Neural progenitor cell (in vitro differentiated cells): ENCODE measurements around the gene GPR39. TPM values are rescaled to one million over a fixed set of nuclear protein-coding genes. Genes with fewer than 3 reads are reported as not detected.

ENCODE experiments used
- DNase-seq: peaks from one replicate; pipeline ENCODE4 v3.0.0-alpha.2; 2016; ENCODE audit warnings: low spot score
- H2AFZ ChIP-seq: fragments of 200-600 bp; sonication (generic); replicated peaks from 2 replicates; pipeline ENCODE4 v1.6.1; 2016; ENCODE audit warnings: antibody characterized with exemption
- H3F3A ChIP-seq: fragments of 200-600 bp; sonication (generic); 2 replicates; pipeline ENCODE4 v1.6.1; 2016; ENCODE audit warnings: antibody characterized with exemption, low read depth
- H3K27ac ChIP-seq: fragments of 200-600 bp; sonication (generic); 2 replicates; pipeline ENCODE4 v1.5.1; 2016; ENCODE audit warnings: mild to moderate bottlenecking
- H3K27me3 ChIP-seq: fragments of 200-600 bp; sonication (generic); 2 replicates; pipeline ENCODE4 v1.6.1; 2016; ENCODE audit warnings: mild to moderate bottlenecking, moderate library complexity
- H3K36me3 ChIP-seq: fragments of 200-600 bp; sonication (generic); 2 replicates; pipeline ENCODE4 v1.5.1; 2016
- H3K4me1 ChIP-seq: fragments of 200-600 bp; sonication (generic); 2 replicates; pipeline ENCODE4 v1.6.1; 2016; ENCODE audit warnings: mixed run types
- H3K4me2 ChIP-seq: fragments of 200-600 bp; sonication (generic); 2 replicates; pipeline ENCODE4 v1.6.1; 2016
- H3K4me3 ChIP-seq: fragments of 200-600 bp; sonication (generic); 2 replicates; pipeline ENCODE4 v1.5.1; 2016
- H3K79me2 ChIP-seq: fragments of 200-600 bp; sonication (generic); 2 replicates; pipeline ENCODE4 v1.6.1; 2016; ENCODE audit warnings: low read depth
- H3K9ac ChIP-seq: fragments of 200-600 bp; sonication (generic); 2 replicates; pipeline ENCODE4 v1.6.1; 2016
- H3K9me3 ChIP-seq: fragments of 200-600 bp; sonication (generic); 2 replicates; pipeline ENCODE4 v1.5.1; 2016; ENCODE audit warnings: low read depth
- H4K20me1 ChIP-seq: fragments of 200-600 bp; sonication (generic); 2 replicates; pipeline ENCODE4 v1.6.1; 2016; ENCODE audit warnings: low read depth
- H3K27ac Mint-ChIP-seq: 3 replicates; pipeline ENCODE4 v1.8.0; 2021; ENCODE audit warnings: mixed read lengths
- H3K27me3 Mint-ChIP-seq: 2 replicates; pipeline ENCODE4 v1.8.0; 2022; ENCODE audit warnings: low read depth, mild to moderate bottlenecking, inconsistent platforms, moderate library complexity, mixed read lengths; ENCODE audit not compliant: insufficient read depth
- H3K36me3 Mint-ChIP-seq: 3 replicates; pipeline ENCODE4 v1.8.0; 2021; ENCODE audit warnings: mixed read lengths
- H3K4me1 Mint-ChIP-seq: 3 replicates; pipeline ENCODE4 v1.8.0; 2021; ENCODE audit warnings: mixed read lengths
- H3K4me3 Mint-ChIP-seq: 3 replicates; pipeline ENCODE4 v1.8.0; 2021; ENCODE audit warnings: mild to moderate bottlenecking, moderate library complexity, mixed read lengths
- H3K9me3 Mint-ChIP-seq: 3 replicates; pipeline ENCODE4 v1.8.0; 2020; ENCODE audit warnings: mixed read lengths
- CTCF ChIP-seq: fragments of 200-600 bp; sonication (generic); IDR thresholded peaks from 2 replicates; pipeline ENCODE4 v1.5.1; 2017; ENCODE audit warnings: antibody characterized with exemption, mild to moderate bottlenecking
- EZH2 ChIP-seq: fragments of 200-600 bp; sonication (generic); IDR thresholded peaks from 2 replicates; pipeline ENCODE4 v1.6.1; 2017; ENCODE audit warnings: antibody characterized with exemption, mild to moderate bottlenecking, moderate library complexity
- EZH2phosphoT487 ChIP-seq: fragments of 200-600 bp; sonication (generic); IDR thresholded peaks from 2 replicates; pipeline ENCODE4 v1.6.1; 2017; ENCODE audit warnings: antibody characterized with exemption
- total RNA-seq: library from RNA; depleted of rRNA; stranded (reverse); fragments of >200 nt; gene quantifications from 2 replicates; pipeline ENCODE4 v1.2.3, GENCODE V29; 2015; ENCODE audit warnings: low replicate concordance

The GPR39 gene
- total RNA-seq, 1 donor from 2014 or later, result 0.28 TPM

GRCh38 chr2:132478461-132479105 is 62.0 kb downstream of the GPR39 start:
- no peak for DNase-seq
- Mint-ChIP-seq H3K36me3 (no peaks in the 10 kb centered on the region), H3K4me3 (no peak overlapping the region), H3K27ac (no peak overlapping the region), H3K4me1 (no peaks in the 10 kb centered on the region), H3K9me3 (no peaks in the 10 kb centered on the region), H3K27me3 (no peaks in the 10 kb centered on the region)
- no peak overlapping the region for H2AFZ ChIP-seq
- no peaks in the 10 kb centered on the region for H4K20me1 ChIP-seq
- no peak overlapping the region for H3K27ac ChIP-seq
- no peaks in the 10 kb centered on the region for H3K79me2 ChIP-seq
- no peaks in the 10 kb centered on the region for H3F3A ChIP-seq
- H3K4me1 ChIP-seq, result no peaks in the 10 kb centered on the region
- H3K27me3 ChIP-seq, result no peaks in the 10 kb centered on the region
- H3K9ac ChIP-seq, result no peak overlapping the region
- no peaks in the 10 kb centered on the region for H3K36me3 ChIP-seq
- H3K4me2 ChIP-seq, result no peak overlapping the region
- H3K9me3 ChIP-seq, result no peaks in the 10 kb centered on the region
- TF ChIP-seq CTCF, result no peak
- no peak for TF ChIP-seq EZH2phosphoT487
- no peak for TF ChIP-seq EZH2
- no peak overlapping the region for H3K4me3 ChIP-seq

- DNase-seq, result no peak
- Mint-ChIP-seq H3K4me3 (no peak overlapping the region), H3K36me3 (no peaks in the 10 kb centered on the region), H3K9me3 (no peaks in the 10 kb centered on the region), H3K4me1 (no peaks in the 10 kb centered on the region), H3K27me3 (no peaks in the 10 kb centered on the region), H3K27ac (no peak overlapping the region)
- no peaks in the 10 kb centered on the region for H3K79me2 ChIP-seq
- no peaks in the 10 kb centered on the region for H4K20me1 ChIP-seq
- H3K9ac ChIP-seq, result no peak overlapping the region
- no peaks in the 10 kb centered on the region for H3K27me3 ChIP-seq
- H3K4me2 ChIP-seq, result no peak overlapping the region
- no peak overlapping the region for H3K27ac ChIP-seq
- TF ChIP-seq EZH2phosphoT487 (no peak), CTCF (no peak), EZH2 (no peak)
- no peak overlapping the region for H3K4me3 ChIP-seq
- H3K36me3 ChIP-seq, result no peaks in the 10 kb centered on the region
- no peak overlapping the region for H2AFZ ChIP-seq
- no peaks in the 10 kb centered on the region for H3K9me3 ChIP-seq
- H3K4me1 ChIP-seq, result no peaks in the 10 kb centered on the region
- no peaks in the 10 kb centered on the region for H3F3A ChIP-seq
These were observed 62.5 kb downstream of the GPR39 start for GRCh38 chr2:132479155-132479554.

- DNase-seq, result no peak
These were observed 66.2 kb downstream of the GPR39 start for GRCh38 chr2:132482821-132483220.

More at GRCh38 chr2:132482821-132483220, 66.2 kb downstream of the GPR39 start:
- H3K27ac Mint-ChIP-seq, result no peak overlapping the region
- H3K27me3 Mint-ChIP-seq, result no peaks in the 10 kb centered on the region
- H3K9me3 ChIP-seq, result no peaks in the 10 kb centered on the region
- H3K4me1 ChIP-seq, result no peaks in the 10 kb centered on the region
- no peaks in the 10 kb centered on the region for H3K27me3 ChIP-seq
- H2AFZ ChIP-seq, result no peak overlapping the region
- no peaks in the 10 kb centered on the region for H3K36me3 ChIP-seq
- no peaks in the 10 kb centered on the region for H3K36me3 Mint-ChIP-seq
- no peak overlapping the region for H3K4me3 Mint-ChIP-seq
- H3K79me2 ChIP-seq, result no peaks in the 10 kb centered on the region
- H4K20me1 ChIP-seq, result no peaks in the 10 kb centered on the region
- H3K9me3 Mint-ChIP-seq, result no peaks in the 10 kb centered on the region
- H3K4me2 ChIP-seq, result no peak overlapping the region
- H3K4me1 Mint-ChIP-seq, result no peaks in the 10 kb centered on the region
- no peak for TF ChIP-seq EZH2
- no peak for TF ChIP-seq EZH2phosphoT487
- TF ChIP-seq CTCF, result no peak
- H3K4me3 ChIP-seq, result no peak overlapping the region
- no peaks in the 10 kb centered on the region for H3F3A ChIP-seq
- no peak overlapping the region for H3K27ac ChIP-seq
- no peak overlapping the region for H3K9ac ChIP-seq
